ENCODE data around the gene GPR139. TPM values are rescaled to one million over a fixed set of nuclear protein-coding genes. Genes with fewer than 3 reads are reported as not detected.

GPR139 gene
- total RNA-seq (2022; extraction: Qiagen RNA extraction; ENCODE audit: low read depth): not detected in 5 replicates

DNA sequence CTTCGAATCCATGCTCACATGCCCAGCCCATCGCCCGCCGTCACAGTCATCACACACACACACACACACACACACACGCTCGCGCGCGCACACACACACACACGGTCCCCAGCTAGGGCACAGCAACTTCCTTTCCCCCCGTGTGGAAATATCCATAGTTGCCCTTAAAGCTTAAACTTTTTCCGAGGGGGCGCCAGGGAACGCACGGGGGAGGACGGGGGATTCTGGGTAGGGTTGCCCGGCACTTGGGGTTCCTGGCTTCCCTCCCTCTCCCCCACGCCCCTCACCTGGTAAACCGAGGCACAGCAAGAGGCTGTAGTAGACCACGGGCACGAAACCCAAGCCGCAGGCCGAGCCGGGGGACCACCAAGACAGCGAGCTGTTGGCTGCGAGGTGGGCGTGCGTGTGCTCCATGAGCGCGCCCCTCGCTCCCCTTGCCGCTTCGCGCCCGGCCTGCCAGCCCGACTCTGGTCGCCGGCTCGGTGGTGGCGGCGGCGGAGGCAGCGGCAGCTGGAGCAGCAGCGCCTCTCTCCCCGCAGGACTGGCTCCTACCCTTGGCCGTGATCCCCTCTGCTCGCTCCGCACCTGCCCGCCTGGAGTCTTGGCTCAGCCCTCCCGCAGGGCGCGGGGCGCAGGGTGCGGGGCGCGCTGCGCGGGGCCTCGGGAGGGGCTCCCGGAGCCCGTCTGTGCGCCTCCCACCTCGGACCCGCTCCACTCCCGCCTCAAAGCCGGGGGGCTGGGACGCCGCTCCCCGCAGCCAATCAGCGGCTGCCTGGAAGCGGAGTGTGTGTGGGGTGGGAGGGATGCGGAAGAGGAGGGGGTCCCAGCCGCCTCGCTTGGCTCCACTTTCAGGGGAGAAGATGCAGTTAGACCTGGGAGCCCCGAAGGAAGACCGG, at the start of gene GPR139:
Gene GPR139 (minus strand): TSS at position 688 of the 896 bp plus-strand sequence. CDS start 274 bp downstream, at position 414.

Other genes with a start within 250 kb of the GPR139 start
- gene GPRC5B, start 189.0 kb downstream of the GPR139 start, total RNA-seq (2022; extraction: Qiagen RNA extraction; ENCODE audit: low read depth): 26.7 to 32.0 TPM (median 31.1 TPM) in 5 replicates

All from A549 treated with GW870086 at 1 μM for 4 hours (cell line).